PC-3 (cell line): ENCODE measurements around the gene DNAH14. TPM values are rescaled to one million over a fixed set of nuclear protein-coding genes. Genes with fewer than 3 reads are reported as not detected.

Source experiments
- ATAC-seq: fragments of 200-7000 bp; cut with Tn5 transposase; 2 replicates; pipeline ENCODE4 v1.9.1; 2020; ENCODE audit warnings: mild to moderate bottlenecking, moderate library complexity
- BruUV-seq: library from RNA; stranded (reverse); fragments of 400-500 nt; replicated peaks from 2 replicates; lab custom pipeline; 2021; lab: Mats Ljungman, UMichigan
- CTCF ChIA-PET: fragments of 300-600 bp; sonication (Branson Sonifier 250); formaldehyde crosslinking; loops from one replicate; lab custom pipeline; 2022; ENCODE audit warnings: antibody characterized with exemption; lab: Charles Lee
- POLR2A ChIA-PET: fragments of 300-600 bp; sonication (Branson Sonifier 250); formaldehyde crosslinking; loops from one replicate; lab custom pipeline; 2022; ENCODE audit warnings: antibody characterized with exemption; ENCODE audit not compliant: unreplicated experiment; lab: Charles Lee
- DNase-seq: peaks from one replicate; pipeline ENCODE4 v3.0.0-alpha.2; 2015
- H2AFZ ChIP-seq: fragments of 300-600 bp; sonication (generic); 2 replicates; pipeline ENCODE4 v1.6.0; 2016; ENCODE audit warnings: antibody characterized with exemption, low read length
- H3F3A ChIP-seq: fragments of 300-600 bp; sonication (generic); one replicate; pipeline ENCODE4 v1.6.0; 2017; ENCODE audit warnings: antibody characterized with exemption, low read length, control low read depth, mild to moderate bottlenecking; ENCODE audit not compliant: unreplicated experiment
- H3K27ac ChIP-seq: fragments of 300-600 bp; sonication (generic); 2 replicates; pipeline ENCODE4 v1.5.1; 2016; ENCODE audit warnings: mild to moderate bottlenecking, low read length
- H3K27me3 ChIP-seq: fragments of 300-600 bp; sonication (generic); 2 replicates; pipeline ENCODE4 v1.6.1; 2016; ENCODE audit warnings: low read length, mixed read lengths
- H3K36me3 ChIP-seq: fragments of 300-600 bp; sonication (generic); 2 replicates; pipeline ENCODE4 v1.6.1; 2016; ENCODE audit warnings: low read depth, mixed run types, low read length, mixed read lengths
- H3K4me1 ChIP-seq: fragments of 300-600 bp; sonication (generic); 2 replicates; pipeline ENCODE4 v1.5.1; 2016; ENCODE audit warnings: low read length; ENCODE audit not compliant: insufficient read depth
- H3K4me2 ChIP-seq: fragments of 300-600 bp; sonication (generic); 2 replicates; pipeline ENCODE4 v1.6.0; 2016; ENCODE audit warnings: low read length
- H3K4me3 ChIP-seq: fragments of 300-600 bp; sonication (generic); 2 replicates; pipeline ENCODE4 v1.5.1; 2016; ENCODE audit warnings: mild to moderate bottlenecking, low read length, mixed read lengths
- H3K79me2 ChIP-seq: fragments of 300-600 bp; sonication (generic); 2 replicates; pipeline ENCODE4 v1.6.1; 2017; ENCODE audit warnings: low read length, mixed read lengths
- H3K9ac ChIP-seq: fragments of 300-600 bp; sonication (generic); 2 replicates; pipeline ENCODE4 v1.6.0; 2016; ENCODE audit warnings: mild to moderate bottlenecking, low read length
- H3K9me2 ChIP-seq: fragments of 300-600 bp; sonication (generic); replicated peaks from 2 replicates; pipeline ENCODE4 v1.6.1; 2016; ENCODE audit warnings: mixed run types, low read length, mixed read lengths
- H3K9me3 ChIP-seq: fragments of 300-600 bp; sonication (generic); 2 replicates; pipeline ENCODE4 v1.6.1; 2016; ENCODE audit warnings: low read length, mixed read lengths
- H4K20me1 ChIP-seq: fragments of 300-600 bp; sonication (generic); 2 replicates; pipeline ENCODE4 v1.6.1; 2016; ENCODE audit warnings: low read length, mixed read lengths
- EZH2 ChIP-seq: fragments of 300-600 bp; sonication (generic); IDR thresholded peaks from one replicate; pipeline ENCODE4 v1.6.1; 2017; ENCODE audit warnings: antibody characterized with exemption, mild to moderate bottlenecking, low read length; ENCODE audit not compliant: unreplicated experiment
- EZH2phosphoT487 ChIP-seq: fragments of 300-600 bp; sonication (generic); IDR thresholded peaks from 2 replicates; pipeline ENCODE4 v1.6.1; 2018; ENCODE audit warnings: mild to moderate bottlenecking, antibody characterized with exemption, low read length, borderline replicate concordance
- intact Hi-C: fragments of 100-400 bp; cut with micrococcal nuclease; formaldehyde crosslinking; loops from 2 replicates; pipeline ENCODE4 v1.9.0; 2023
- total RNA-seq: library from RNA; depleted of rRNA; stranded (reverse); fragments of >200 nt; gene quantifications from 2 replicates; pipeline ENCODE4 v1.2.3, GENCODE V29; 2014
- TF ChIP-seq, protein P1 (sequence below): fragments of 300-600 bp; sonication (generic); conservative IDR thresholded peaks from 2 replicates; pipeline ENCODE4 v1.5.1; 2017; ENCODE audit warnings: antibody characterized with exemption, low read depth, mild to moderate bottlenecking, low read length

Gene DNAH14
- total RNA-seq, 1 experiment from 2014 or later = 42.8 TPM

DNA sequence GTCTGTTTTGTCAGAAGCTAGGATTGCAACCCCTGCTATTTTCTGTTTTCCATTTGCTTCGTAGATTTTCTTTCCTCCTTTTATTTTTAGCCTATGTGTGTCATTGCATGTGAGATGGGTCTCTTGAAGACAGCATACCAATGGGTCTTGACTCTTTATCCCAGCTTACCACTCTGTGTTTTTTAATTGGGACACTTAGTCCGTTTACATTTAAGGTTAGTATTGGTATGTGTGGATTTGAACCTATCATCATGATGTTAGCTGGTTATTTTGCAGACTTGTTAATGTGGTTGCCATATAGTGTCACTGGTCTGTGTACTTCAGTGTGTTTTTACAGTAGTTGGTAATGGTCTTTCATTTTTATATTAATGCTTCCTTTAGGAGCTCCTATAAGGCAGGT, 141.5 kb downstream of the DNAH14 start:
- no peak for TF ChIP-seq EZH2phosphoT487
- TF ChIP-seq, protein P1, sequence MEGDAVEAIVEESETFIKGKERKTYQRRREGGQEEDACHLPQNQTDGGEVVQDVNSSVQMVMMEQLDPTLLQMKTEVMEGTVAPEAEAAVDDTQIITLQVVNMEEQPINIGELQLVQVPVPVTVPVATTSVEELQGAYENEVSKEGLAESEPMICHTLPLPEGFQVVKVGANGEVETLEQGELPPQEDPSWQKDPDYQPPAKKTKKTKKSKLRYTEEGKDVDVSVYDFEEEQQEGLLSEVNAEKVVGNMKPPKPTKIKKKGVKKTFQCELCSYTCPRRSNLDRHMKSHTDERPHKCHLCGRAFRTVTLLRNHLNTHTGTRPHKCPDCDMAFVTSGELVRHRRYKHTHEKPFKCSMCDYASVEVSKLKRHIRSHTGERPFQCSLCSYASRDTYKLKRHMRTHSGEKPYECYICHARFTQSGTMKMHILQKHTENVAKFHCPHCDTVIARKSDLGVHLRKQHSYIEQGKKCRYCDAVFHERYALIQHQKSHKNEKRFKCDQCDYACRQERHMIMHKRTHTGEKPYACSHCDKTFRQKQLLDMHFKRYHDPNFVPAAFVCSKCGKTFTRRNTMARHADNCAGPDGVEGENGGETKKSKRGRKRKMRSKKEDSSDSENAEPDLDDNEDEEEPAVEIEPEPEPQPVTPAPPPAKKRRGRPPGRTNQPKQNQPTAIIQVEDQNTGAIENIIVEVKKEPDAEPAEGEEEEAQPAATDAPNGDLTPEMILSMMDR = no peak
- TF ChIP-seq EZH2 = no peak
- no peak overlapping the region for H3K9ac ChIP-seq
- no peaks in the 10 kb centered on the region for H3F3A ChIP-seq
- DNase-seq (no peak), ATAC-seq (no peak)
- ChIA-PET CTCF (no interaction called here), POLR2A (no interaction called here)
- BruUV-seq = no TSS peak
- peaks cover 21% of the 10 kb centered on the region for H3K36me3 ChIP-seq
- no peaks in the 10 kb centered on the region for H3K4me1 ChIP-seq
- H3K27me3 ChIP-seq = no peaks in the 10 kb centered on the region
- H3K4me3 ChIP-seq = no peak overlapping the region
- no peaks in the 10 kb centered on the region for H3K9me2 ChIP-seq
- no peaks in the 10 kb centered on the region for H3K79me2 ChIP-seq
- intact Hi-C loops = no loop called here
- H3K9me3 ChIP-seq = peaks cover 15% of the 10 kb centered on the region
- no peak overlapping the region for H2AFZ ChIP-seq
- no peak overlapping the region for H3K27ac ChIP-seq
- no peaks in the 10 kb centered on the region for H4K20me1 ChIP-seq
- H3K4me2 ChIP-seq = no peak overlapping the region

DNA sequence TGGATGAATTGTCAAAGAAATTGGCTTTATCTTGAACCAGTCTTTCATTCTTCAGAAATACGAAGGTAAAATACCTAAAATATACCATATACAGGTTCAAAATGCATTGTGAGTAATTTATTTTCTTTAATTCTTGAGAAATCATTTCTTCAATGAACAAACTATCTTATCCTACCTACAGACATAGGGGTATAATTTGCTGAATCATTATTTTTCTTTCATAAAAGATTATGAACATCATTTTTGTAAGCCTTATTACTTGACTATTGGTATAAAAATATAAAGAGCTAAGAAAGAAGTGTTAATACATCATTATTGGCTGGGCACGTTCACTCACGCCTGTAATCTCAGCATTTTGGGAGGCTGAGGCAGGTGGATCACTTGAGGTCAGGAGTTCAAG, 167.7 kb downstream of the DNAH14 start:
- Histone ChIP-seq H3K4me3 (no peak overlapping the region), H3K9me2 (no peaks in the 10 kb centered on the region), H4K20me1 (no peaks in the 10 kb centered on the region), H2AFZ (no peak overlapping the region), H3K36me3 (no peaks in the 10 kb centered on the region), H3K4me1 (no peaks in the 10 kb centered on the region), H3K27me3 (no peaks in the 10 kb centered on the region), H3K9me3 (no peaks in the 10 kb centered on the region), H3F3A (no peaks in the 10 kb centered on the region), H3K4me2 (no peak overlapping the region), H3K9ac (no peak overlapping the region), H3K27ac (no peak overlapping the region), H3K79me2 (no peaks in the 10 kb centered on the region)
- ATAC-seq = no peak
- ChIA-PET POLR2A (no interaction called here), CTCF (no interaction called here)
- TF ChIP-seq EZH2phosphoT487 (no peak), EZH2 (no peak)
- TF ChIP-seq, protein P1 = no peak
- intact Hi-C loops = no loop called here
- BruUV-seq = no TSS peak
- DNase-seq = no peak

DNA sequence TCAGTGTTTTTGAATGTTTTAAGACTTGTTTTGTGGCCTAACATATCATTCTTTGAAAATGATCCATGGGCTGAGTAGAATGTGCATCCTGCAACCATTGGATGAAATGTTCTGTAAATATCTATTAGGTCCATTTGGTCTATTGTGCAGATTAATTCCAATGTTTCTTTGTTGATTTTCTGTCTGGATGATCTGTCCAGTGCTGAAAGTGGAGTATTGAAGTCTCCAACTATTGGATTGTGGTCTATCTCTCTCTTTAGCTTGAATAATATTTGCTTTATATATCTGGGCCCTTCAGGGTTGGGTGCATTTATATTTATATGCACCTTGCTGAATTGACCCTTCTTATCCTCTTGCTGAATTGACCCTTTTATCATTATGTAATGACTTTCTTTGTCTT, 181.5 kb downstream of the DNAH14 start:
- no peaks in the 10 kb centered on the region for H3K9me3 ChIP-seq
- no peaks in the 10 kb centered on the region for H3F3A ChIP-seq
- H4K20me1 ChIP-seq = no peaks in the 10 kb centered on the region; the same call in 1 of the 2 replicates
- TF ChIP-seq EZH2 = no peak
- TF ChIP-seq EZH2phosphoT487 = no peak
- TF ChIP-seq, protein P1 = no peak
- no peak overlapping the region for H3K27ac ChIP-seq
- no peak overlapping the region for H3K4me2 ChIP-seq
- CTCF ChIA-PET = no interaction called here
- H3K9ac ChIP-seq = no peak overlapping the region
- no peaks in the 10 kb centered on the region for H3K36me3 ChIP-seq
- H3K4me3 ChIP-seq = no peak overlapping the region
- H3K27me3 ChIP-seq = no peaks in the 10 kb centered on the region
- intact Hi-C loops = no loop called here
- DNase-seq (no peak), ATAC-seq (no peak)
- BruUV-seq = no TSS peak
- no peaks in the 10 kb centered on the region for H3K9me2 ChIP-seq
- no peaks in the 10 kb centered on the region for H3K79me2 ChIP-seq
- H3K4me1 ChIP-seq = no peaks in the 10 kb centered on the region
- H2AFZ ChIP-seq = no peak overlapping the region
- POLR2A ChIA-PET = no interaction called here
